Measurements from ENCODE around the gene HCN3. TPM values are rescaled to one million over a fixed set of nuclear protein-coding genes. Genes with fewer than 3 reads are reported as not detected.
A peak's percentile ranks its signal among the peaks of the same experiment; 100 is the strongest.

HCN3 gene
- total RNA-seq, 3 donors from 2014 or later = 10.3 to 15.6 (median 10.8) TPM

DNA sequence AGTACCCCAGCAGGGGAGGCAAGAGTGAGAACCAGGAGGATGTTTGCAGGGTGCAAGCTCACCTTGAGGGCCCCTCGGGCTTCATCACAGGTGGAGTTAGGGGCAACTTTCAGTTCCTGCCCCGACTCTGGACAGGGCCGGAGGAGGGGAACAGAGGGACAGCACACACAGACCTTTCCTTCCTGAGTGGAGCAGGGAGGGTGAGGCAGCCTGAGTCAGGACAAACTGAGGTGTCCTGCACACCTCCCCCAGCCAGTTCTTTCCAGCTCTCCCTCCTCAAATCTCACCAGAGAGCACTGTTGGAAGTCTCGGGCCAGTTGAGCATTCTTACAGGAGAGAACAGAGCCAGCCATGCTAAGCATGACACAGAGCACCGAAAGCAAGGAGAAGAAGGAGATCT lies 23.5 kb upstream of the HCN3 start:
- no peak for ATAC-seq
- DNase-seq = no peak
- TF ChIP-seq, protein P1, sequence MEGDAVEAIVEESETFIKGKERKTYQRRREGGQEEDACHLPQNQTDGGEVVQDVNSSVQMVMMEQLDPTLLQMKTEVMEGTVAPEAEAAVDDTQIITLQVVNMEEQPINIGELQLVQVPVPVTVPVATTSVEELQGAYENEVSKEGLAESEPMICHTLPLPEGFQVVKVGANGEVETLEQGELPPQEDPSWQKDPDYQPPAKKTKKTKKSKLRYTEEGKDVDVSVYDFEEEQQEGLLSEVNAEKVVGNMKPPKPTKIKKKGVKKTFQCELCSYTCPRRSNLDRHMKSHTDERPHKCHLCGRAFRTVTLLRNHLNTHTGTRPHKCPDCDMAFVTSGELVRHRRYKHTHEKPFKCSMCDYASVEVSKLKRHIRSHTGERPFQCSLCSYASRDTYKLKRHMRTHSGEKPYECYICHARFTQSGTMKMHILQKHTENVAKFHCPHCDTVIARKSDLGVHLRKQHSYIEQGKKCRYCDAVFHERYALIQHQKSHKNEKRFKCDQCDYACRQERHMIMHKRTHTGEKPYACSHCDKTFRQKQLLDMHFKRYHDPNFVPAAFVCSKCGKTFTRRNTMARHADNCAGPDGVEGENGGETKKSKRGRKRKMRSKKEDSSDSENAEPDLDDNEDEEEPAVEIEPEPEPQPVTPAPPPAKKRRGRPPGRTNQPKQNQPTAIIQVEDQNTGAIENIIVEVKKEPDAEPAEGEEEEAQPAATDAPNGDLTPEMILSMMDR (IDR thresholded peaks at IDR 0.05) = no peak
- H3K36me3 ChIP-seq (ENCODE audit: low read depth) = no peaks in the 10 kb centered on the region
- intact Hi-C loops (cut with DNase I, micrococcal nuclease) = loop anchor here in 1 of 2 donors (10.0 kb wide), 1 partner anchor 71 kb away; the partner anchor contains the start of gene RUSC1
- H3K4me3 ChIP-seq = no peak overlapping the region
- no peaks in the 10 kb centered on the region for H3K9me3 ChIP-seq
- peaks cover 10% of the 10 kb centered on the region for H3K4me1 ChIP-seq (ENCODE audit: low read depth)

DNA sequence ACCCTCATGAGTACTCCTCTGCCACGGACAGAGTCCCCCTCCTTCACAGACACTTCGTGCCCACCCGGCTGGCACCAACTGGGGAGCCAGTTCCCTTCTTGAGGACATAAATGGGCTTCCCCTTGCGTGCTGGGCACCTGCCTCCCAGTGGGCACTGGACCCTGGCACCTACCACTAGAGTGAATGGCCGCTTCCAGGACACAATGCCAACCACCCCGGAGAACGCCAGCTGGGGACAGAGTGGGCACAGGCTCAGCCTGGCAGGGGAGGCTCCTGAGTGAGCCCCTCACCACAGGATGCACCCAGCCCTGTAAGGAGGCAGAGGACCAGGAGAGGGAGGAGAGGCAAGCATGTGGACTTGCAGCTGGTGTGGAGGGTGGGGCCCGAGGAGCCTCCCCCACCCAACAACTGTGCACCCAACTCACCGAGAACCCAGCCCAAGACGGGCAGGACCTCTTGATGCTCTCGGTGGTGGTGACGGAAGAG lies 23.0 kb upstream of the HCN3 start:
- DNase-seq = no peak
- TF ChIP-seq, protein P1 (IDR thresholded peaks at IDR 0.05) = no peak
- intact Hi-C loops (cut with DNase I, micrococcal nuclease) = loop anchor here in 1 of 2 donors (10.0 kb wide), 1 partner anchor 71 kb away; the partner anchor contains the start of gene RUSC1
- H3K36me3 ChIP-seq (ENCODE audit: low read depth) = no peaks in the 10 kb centered on the region
- ATAC-seq = no peak
- no peaks in the 10 kb centered on the region for H3K9me3 ChIP-seq
- H3K4me3 ChIP-seq = no peak overlapping the region
- H3K4me1 ChIP-seq (ENCODE audit: low read depth) = peaks cover 10% of the 10 kb centered on the region

DNA sequence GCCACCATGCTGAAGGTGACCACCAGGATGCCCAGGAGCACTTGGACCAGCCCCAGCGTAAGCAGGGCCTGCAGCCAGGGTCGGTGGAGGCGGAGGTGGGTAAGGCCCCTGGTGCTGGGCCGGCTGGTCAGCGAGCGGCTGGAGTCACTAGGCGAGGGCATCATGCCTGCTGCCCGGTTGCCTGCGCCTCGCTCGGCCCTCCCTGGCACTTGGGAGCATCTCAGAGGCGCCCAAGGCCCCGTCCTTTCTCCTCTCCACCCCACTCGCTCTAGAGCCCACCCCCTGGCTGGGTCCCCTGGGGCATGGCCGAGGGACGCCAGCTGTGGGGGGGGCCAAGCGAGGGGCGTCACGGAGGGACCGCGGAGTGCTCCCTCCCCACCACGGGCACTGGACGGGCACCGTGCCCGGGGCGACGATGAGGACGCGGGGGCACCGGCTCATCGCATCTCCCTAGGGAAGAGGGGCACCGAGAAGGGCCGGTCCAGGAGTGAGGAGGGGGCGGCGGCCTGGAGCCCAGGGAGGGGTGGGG lies 22.5 kb upstream of the HCN3 start:
- peak; percentile 15 for ATAC-seq
- intact Hi-C loops (cut with DNase I, micrococcal nuclease) = loop anchor here in 1 of 2 donors (10.0 kb wide), 1 partner anchor 70 kb away; the partner anchor contains the start of gene RUSC1

DNA sequence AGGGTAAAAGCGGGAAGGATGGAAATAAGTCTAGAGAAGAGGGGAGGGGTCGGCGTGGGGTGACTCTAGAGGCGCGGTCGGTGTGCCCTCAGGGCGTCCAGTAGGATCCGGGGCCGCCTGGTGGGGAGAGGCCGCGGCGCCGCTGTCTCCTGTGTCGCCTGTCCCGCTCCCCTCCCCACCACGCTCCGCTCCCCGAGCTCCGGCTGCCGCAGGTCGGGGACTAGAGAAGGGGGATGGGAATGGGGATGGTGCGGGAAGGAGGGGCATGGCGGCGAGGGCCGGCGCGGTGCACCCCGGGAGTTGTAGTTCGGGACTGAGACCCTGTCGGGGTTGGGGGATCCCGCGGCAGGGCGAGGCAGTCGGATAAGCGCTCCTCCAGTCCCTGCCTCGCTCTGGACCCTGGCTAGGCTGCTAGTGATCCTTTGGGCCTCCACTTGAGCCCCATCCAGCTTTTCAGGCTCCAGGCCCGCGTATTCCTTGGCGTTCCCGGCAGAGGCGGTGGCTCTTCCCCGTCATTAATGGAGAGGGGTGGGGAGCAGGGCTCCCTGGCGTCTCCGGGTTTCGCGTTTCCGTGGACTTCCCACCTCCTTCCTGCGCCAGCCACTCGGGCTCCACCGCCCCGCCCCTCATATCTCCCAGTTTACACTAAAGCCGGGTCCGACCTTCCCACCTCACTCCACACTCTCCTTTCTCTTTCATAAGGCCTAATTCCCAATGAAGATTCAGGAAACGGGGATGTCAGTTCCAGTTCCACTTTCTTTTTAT lies 21.8 kb upstream of the HCN3 start, which contains the start of gene ENTREP3:
Gene ENTREP3 (minus strand): TSS at position 241 of the 765 bp plus-strand sequence. CDS start 606 bp downstream, outside the sequence.
- Histone ChIP-seq H3K4me1 (ENCODE audit: low read depth) (peaks cover 9% of the 10 kb centered on the region), H3K9me3 (no peaks in the 10 kb centered on the region), H3K4me3 (peak within 1 kb of the TSS; percentile 63), H3K36me3 (ENCODE audit: low read depth) (no peaks in the 10 kb centered on the region)
- intact Hi-C loops (cut with DNase I, micrococcal nuclease) = loop anchor here in 1 of 2 donors (10.0 kb wide), 1 partner anchor 69 kb away; the partner anchor contains the start of gene RUSC1
- peak; percentile 91 to 93 (median 91) for DNase-seq
- peak; percentile 90 for ATAC-seq
- TF ChIP-seq, protein P1 (IDR thresholded peaks at IDR 0.05) = no peak

More for the DNA sequence above, 22.5 kb upstream of the HCN3 start:
- TF ChIP-seq, protein P1 (IDR thresholded peaks at IDR 0.05) = no peak
- Histone ChIP-seq H3K36me3 (ENCODE audit: low read depth) (no peaks in the 10 kb centered on the region), H3K9me3 (no peaks in the 10 kb centered on the region), H3K4me3 (peak overlapping the region; percentile 63), H3K4me1 (ENCODE audit: low read depth) (peaks cover 10% of the 10 kb centered on the region)
- peak; percentile 23 to 71 (median 62) for DNase-seq

DNA sequence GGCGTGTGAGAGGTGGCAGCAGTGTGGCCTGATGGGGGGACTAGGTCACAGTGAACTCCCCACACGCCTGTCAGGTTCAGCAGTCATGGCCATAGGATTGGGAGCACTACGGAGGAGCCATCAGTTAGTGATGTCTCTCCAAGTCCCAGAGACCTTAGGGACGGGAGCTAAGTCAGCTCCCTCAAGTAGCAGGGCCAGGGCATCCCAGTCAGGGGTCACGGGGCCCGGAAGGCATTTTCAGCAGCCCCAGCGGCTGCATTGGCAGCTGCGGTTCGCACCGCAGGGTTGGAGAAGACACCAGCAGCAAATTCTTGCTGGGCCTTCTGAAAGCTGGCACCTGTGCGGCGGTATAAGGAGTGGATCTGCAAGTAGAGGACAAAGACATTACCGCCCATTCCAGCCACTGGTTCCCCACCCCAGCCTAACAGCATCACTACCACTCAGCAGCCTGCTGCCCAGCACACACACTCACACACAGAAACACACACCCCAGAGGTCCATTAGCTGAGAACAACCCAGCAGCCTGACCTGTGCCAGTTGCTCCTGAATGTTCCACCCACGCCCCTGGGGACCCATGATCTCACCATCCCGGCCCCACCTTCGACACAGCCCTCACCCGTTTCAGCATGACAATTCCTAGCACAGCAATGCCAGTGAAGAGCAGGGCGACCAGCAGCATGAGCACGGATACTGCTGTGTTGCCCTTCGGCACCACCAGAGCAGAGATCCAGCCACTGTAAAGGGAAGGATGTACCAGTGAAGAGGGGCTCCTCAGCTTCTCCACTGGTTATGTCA lies 21.0 kb upstream of the HCN3 start:
- DNase-seq (no peak), ATAC-seq (no peak)
- intact Hi-C loops (cut with DNase I, micrococcal nuclease) = loop anchor here in 1 of 2 donors (10.0 kb wide), 1 partner anchor 69 kb away; the partner anchor contains the start of gene RUSC1
- TF ChIP-seq, protein P1 (IDR thresholded peaks at IDR 0.05) = no peak
- H3K36me3 ChIP-seq (ENCODE audit: low read depth) = no peaks in the 10 kb centered on the region
- no peaks in the 10 kb centered on the region for H3K9me3 ChIP-seq
- H3K4me1 ChIP-seq (ENCODE audit: low read depth) = peaks cover 16% of the 10 kb centered on the region
- peak overlapping the region; percentile 63 for H3K4me3 ChIP-seq
